K562 (cell line): ENCODE results near the gene PRCC. TPM values are rescaled to one million over a fixed set of nuclear protein-coding genes. Genes with fewer than 3 reads are reported as not detected.

Source experiments
- ARID1B ChIP-seq: fragments of 450-650 bp; IDR thresholded peaks from 2 replicates; pipeline ENCODE4 v1.6.1; 2016; ENCODE audit warnings: antibody characterized with exemption, mild to moderate bottlenecking, inconsistent platforms
- ATF3 ChIP-seq, 2 experiments: fragments of 450-650 bp in 1 of 2; sonication (generic) in 1 of 2; formaldehyde crosslinking in 1 of 2; IDR thresholded peaks in 1 of 2; conservative IDR thresholded peaks in 1 of 2; 2 replicates each; pipeline versions ENCODE4 v1.6.1 to v1.8.1; 2016 to 2023; ENCODE audit warnings: mild to moderate bottlenecking in 2 of 2, moderate library complexity in 2 of 2, inconsistent platforms in 1 of 2, missing genetic modification reagents in 1 of 2
- CHAMP1 ChIP-seq: fragments of 450-650 bp; IDR thresholded peaks from 2 replicates; pipeline ENCODE4 v1.6.1; 2016; ENCODE audit warnings: mild to moderate bottlenecking
- CHCHD3 ChIP-seq: fragments of 250-450 bp; sonication (Bioruptor Pico); IDR thresholded peaks from 2 replicates; pipeline ENCODE4 v2.1.2; 2022; ENCODE audit warnings: mild to moderate bottlenecking
- E2F3 ChIP-seq: fragments of 250-450 bp; sonication (Bioruptor Pico); IDR thresholded peaks from 2 replicates; pipeline ENCODE4 v1.4.0; 2020; ENCODE audit warnings: mild to moderate bottlenecking
- ERF ChIP-seq: fragments of 450-650 bp; formaldehyde crosslinking; IDR thresholded peaks from 2 replicates; pipeline ENCODE4 v1.4.0; 2020; ENCODE audit warnings: mild to moderate bottlenecking, mixed read lengths
- GATA2 ChIP-seq: sonication (generic); formaldehyde crosslinking; IDR thresholded peaks from 2 replicates; pipeline ENCODE4 v1.4.0; 2020; ENCODE audit warnings: mild to moderate bottlenecking, missing genetic modification reagents
- L3MBTL2 ChIP-seq: fragments of 450-650 bp; IDR thresholded peaks from 2 replicates; pipeline ENCODE4 v1.6.1; 2016; ENCODE audit warnings: mild to moderate bottlenecking, moderate library complexity
- MXD1 ChIP-seq: fragments of 250-450 bp; sonication (Bioruptor Pico); IDR thresholded peaks from 2 replicates; pipeline ENCODE4 v1.8.0; 2021; ENCODE audit warnings: borderline replicate concordance, mild to moderate bottlenecking, moderate library complexity; ENCODE audit not compliant: poor library complexity, severe bottlenecking
- NFXL1 ChIP-seq: fragments of 450-650 bp; formaldehyde crosslinking; IDR thresholded peaks from 2 replicates; pipeline ENCODE4 v1.4.0; 2021; ENCODE audit warnings: mild to moderate bottlenecking
- RBM14 ChIP-seq: fragments of 200-400 bp; formaldehyde crosslinking; IDR thresholded peaks from 2 replicates; pipeline ENCODE4 v1.6.1; 2018; ENCODE audit warnings: low read depth, mild to moderate bottlenecking, low read length, moderate library complexity, borderline replicate concordance; ENCODE audit not compliant: insufficient read depth
- SIN3A ChIP-seq, 2 experiments: fragments of 150-350 bp in 1 of 2; IDR thresholded peaks; 2 replicates each; pipeline ENCODE4 v1.6.1; 2011 to 2016; ENCODE audit warnings: borderline replicate concordance in 2 of 2, low read depth in 2 of 2, low read length in 2 of 2, mild to moderate bottlenecking in 2 of 2, moderate library complexity in 2 of 2; ENCODE audit not compliant: control insufficient read depth in 1 of 2
- SMC3 ChIP-seq: conservative IDR thresholded peaks from 2 replicates; pipeline ENCODE4 v1.6.1; 2011; ENCODE audit warnings: low read depth, low read length, improper control_type of control experiment; ENCODE audit not compliant: insufficient read depth
- SRF ChIP-seq, 2 experiments: fragments of 250-450, 450-650 bp in 1 of 2; sonication (Bioruptor Pico) in 1 of 2; sonication (generic) in 1 of 2; formaldehyde crosslinking; IDR thresholded peaks; 2 replicates each; pipeline versions ENCODE4 v1.5.0 to v1.5.1; 2020 to 2022; ENCODE audit warnings: mild to moderate bottlenecking in 1 of 2, missing genetic modification reagents in 1 of 2
- ZBTB1 ChIP-seq: sonication (generic); formaldehyde crosslinking; IDR thresholded peaks from 2 replicates; pipeline ENCODE4 v1.8.1; 2023; ENCODE audit warnings: missing genetic modification reagents, low read depth, mild to moderate bottlenecking, borderline replicate concordance
- ZFX ChIP-seq: sonication (generic); formaldehyde crosslinking; IDR thresholded peaks from 2 replicates; pipeline ENCODE4 v1.8.0; 2022; ENCODE audit warnings: mild to moderate bottlenecking, missing genetic modification reagents, moderate library complexity
- ZNF140 ChIP-seq: fragments of 250-450 bp; sonication (Bioruptor Pico); IDR thresholded peaks from 2 replicates; pipeline ENCODE4 v1.8.0; 2021; ENCODE audit warnings: moderate library complexity, mild to moderate bottlenecking, inconsistent platforms
- ZNF518B ChIP-seq: fragments of 250-450 bp; sonication (Bioruptor Pico); IDR thresholded peaks from 2 replicates; pipeline ENCODE4 v1.5.0; 2021; ENCODE audit warnings: mild to moderate bottlenecking, moderate library complexity
- polyA plus RNA-seq, 8 experiments: library from polyadenylated mRNA; depleted of rRNA in 4 of 8; stranded (reverse) in 5 of 8; unstranded in 3 of 8; fragments of >200 nt; fragmentation: Nextera tagmentation in 2 of 8; fragmentation: Illumina TruSeq in 1 of 8; extraction: Ambion mirVana in 2 of 8; extraction: Trizol in 1 of 8; gene quantifications; 2 replicates each; pipeline versions ENCODE4 v1.2.1 to v1.2.3, GENCODE V29; 2011 to 2014; ENCODE audit warnings: inconsistent platforms in 1 of 8, missing spikeins in 1 of 8
- total RNA-seq, 7 experiments: library from RNA; depleted of rRNA in 6 of 7; stranded (reverse); fragments of >200 nt in 6 of 7; fragmentation: Illumina TruSeq in 2 of 7; extraction: Trizol in 2 of 7; gene quantifications; 2 replicates each; pipeline versions ENCODE4 v1.2.1 to v1.2.3, GENCODE V29; 2011 to 2021; ENCODE audit warnings: low replicate concordance in 1 of 7

The PRCC gene
- total and polyA plus RNA-seq, 9 of the 15 experiments (the other 6 are each of a cell fraction or from before 2014, with no cell fraction given), result 23.9 to 201 (median 41.1) TPM

- TF ChIP-seq ZNF140 (CRISPR knock-in tag) (no peak), ZNF518B (CRISPR knock-in tag) (no peak), ZFX (CRISPR knock-in tag) (peak; percentile 44; the same call in 1 of the 2 replicates), ARID1B (0 out of 2 replicates have a peak, but pooled peaks have one; percentile 7), MXD1 (CRISPR knock-in tag) (no peak), CHCHD3 (CRISPR knock-in tag) (no peak), SRF (CRISPR knock-in tag; IDR thresholded peaks at IDR 0.05) (no peak), SMC3 (no peak), RBM14 (no peak), NFXL1 (CRISPR knock-in tag) (no peak), CHAMP1 (no peak), L3MBTL2 (no peak), E2F3 (CRISPR knock-in tag) (peak; percentile 70; the same call in 1 of the 2 replicates), GATA2 (no peak), ATF3 (IDR thresholded peaks at IDR 0.05) (peak; percentile 35; the same call in 1 of the 2 replicates), ATF3 (CRISPR knock-in tag; conservative IDR thresholded peaks at IDR 0.05) (no peak), SIN3A (IDR thresholded peaks at IDR 0.05; ENCODE audit: borderline replicate concordance in 2 of 2, control insufficient read depth in 1 of 2, low read depth in 2 of 2, low read length in 2 of 2) (peak; percentile 61 to 81; a peak in 2 of 4 replicates), ERF (peak; percentile 43; the same call in 1 of the 2 replicates), ZBTB1 (CRISPR knock-in tag) (no peak)
Observed at GRCh38 chr1:156746728-156747631, 20.4 kb upstream of the PRCC start (continued).
